Measurements from ENCODE around the gene CYBB. TPM values are rescaled to one million over a fixed set of nuclear protein-coding genes. Genes with fewer than 3 reads are reported as not detected.

Gene CYBB
- total and polyA plus RNA-seq, 10 donors, result 30.5 to 231 (median 163) TPM

- Histone ChIP-seq H3K36me3 (no peaks in the 10 kb centered on the region), H3K4me1 (peaks cover 5 to 35% (median 14%) of the 10 kb centered on the region in 6 donors), H3K27me3 (replicated peaks in 1 of 7) (no peaks in the 10 kb centered on the region), H3K4me3 (no peak overlapping the region), H3K27ac (peak overlapping the region in 7 of 8 donors; percentile 52 to 81 (median 67)), H3K9me3 (no peaks in the 10 kb centered on the region)
- no peak for TF ChIP-seq POLR2AphosphoS5 (IDR thresholded peaks at IDR 0.05)
- no peak for TF ChIP-seq POLR2A (IDR thresholded peaks at IDR 0.05)
- TF ChIP-seq, protein P1, sequence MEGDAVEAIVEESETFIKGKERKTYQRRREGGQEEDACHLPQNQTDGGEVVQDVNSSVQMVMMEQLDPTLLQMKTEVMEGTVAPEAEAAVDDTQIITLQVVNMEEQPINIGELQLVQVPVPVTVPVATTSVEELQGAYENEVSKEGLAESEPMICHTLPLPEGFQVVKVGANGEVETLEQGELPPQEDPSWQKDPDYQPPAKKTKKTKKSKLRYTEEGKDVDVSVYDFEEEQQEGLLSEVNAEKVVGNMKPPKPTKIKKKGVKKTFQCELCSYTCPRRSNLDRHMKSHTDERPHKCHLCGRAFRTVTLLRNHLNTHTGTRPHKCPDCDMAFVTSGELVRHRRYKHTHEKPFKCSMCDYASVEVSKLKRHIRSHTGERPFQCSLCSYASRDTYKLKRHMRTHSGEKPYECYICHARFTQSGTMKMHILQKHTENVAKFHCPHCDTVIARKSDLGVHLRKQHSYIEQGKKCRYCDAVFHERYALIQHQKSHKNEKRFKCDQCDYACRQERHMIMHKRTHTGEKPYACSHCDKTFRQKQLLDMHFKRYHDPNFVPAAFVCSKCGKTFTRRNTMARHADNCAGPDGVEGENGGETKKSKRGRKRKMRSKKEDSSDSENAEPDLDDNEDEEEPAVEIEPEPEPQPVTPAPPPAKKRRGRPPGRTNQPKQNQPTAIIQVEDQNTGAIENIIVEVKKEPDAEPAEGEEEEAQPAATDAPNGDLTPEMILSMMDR (IDR thresholded peaks at IDR 0.05 in 8 of 11, conservative IDR thresholded peaks at IDR 0.05 in 3 of 11), result no peak
- intact Hi-C loops (cut with DNase I; ENCODE audit: low total_unique reads), result no loop called here
- DNase-seq, result peak; percentile 70
Observed at GRCh38 chrX:37776283-37776986, 3.4 kb upstream of the CYBB start.

DNA sequence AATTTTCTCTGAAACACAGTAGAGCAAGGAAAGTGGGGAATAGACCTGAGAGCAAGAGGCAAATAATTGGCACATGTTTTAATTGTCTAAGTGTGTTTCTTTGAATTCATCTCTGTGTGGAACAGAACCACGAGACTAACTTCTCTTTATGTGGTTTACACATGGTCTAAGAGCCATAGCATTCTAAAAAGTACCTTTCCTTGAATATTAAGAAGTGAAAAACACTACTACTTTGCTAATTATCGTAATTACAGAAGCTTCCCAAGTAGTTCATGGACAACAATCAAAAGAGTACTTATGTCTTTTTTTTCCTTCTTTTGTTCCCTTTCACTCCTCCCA is 2.9 kb upstream of the CYBB start:
- H3K27ac ChIP-seq, result peak overlapping the region in 7 of 8 donors; percentile 52 to 81 (median 67)

DNA sequence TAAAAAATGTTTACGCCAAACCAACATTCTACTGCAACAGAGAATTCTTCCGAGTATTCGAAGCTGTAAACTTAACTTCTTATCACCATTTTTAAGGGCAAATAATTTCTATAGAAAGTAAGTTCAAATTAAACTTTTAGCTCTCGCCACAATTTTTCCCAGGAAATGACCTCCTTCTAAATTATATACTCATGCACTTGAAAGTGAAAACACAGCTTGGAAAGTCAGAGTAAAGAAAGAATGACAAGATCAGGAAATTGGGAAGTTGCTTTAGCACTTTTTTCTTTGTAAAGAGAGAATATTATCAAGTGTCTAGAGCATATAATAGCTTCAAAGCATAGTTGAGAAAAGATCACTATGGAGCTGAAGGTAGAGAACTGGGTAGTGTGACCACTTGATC is 1.2 kb downstream of the CYBB start:
- Histone ChIP-seq H3K36me3 (peaks cover 0 to 8% (median 0%) of the 10 kb centered on the region in 6 donors), H3K9me3 (no peaks in the 10 kb centered on the region), H3K27me3 (replicated peaks in 1 of 7) (no peaks in the 10 kb centered on the region), H3K4me3 (peak overlapping the region in 7 of 8 donors; percentile 6 to 65 (median 33)), H3K4me1 (peaks cover 4 to 56% (median 11%) of the 10 kb centered on the region in 6 donors), H3K27ac (peak overlapping the region in 7 of 8 donors; percentile 55 to 88 (median 70))
- intact Hi-C loops (cut with DNase I; ENCODE audit: low total_unique reads), result no loop called here
- TF ChIP-seq POLR2AphosphoS5 (IDR thresholded peaks at IDR 0.05), result no peak
- TF ChIP-seq POLR2A (IDR thresholded peaks at IDR 0.05), result no peak
- TF ChIP-seq, protein P1 (IDR thresholded peaks at IDR 0.05 in 8 of 11, conservative IDR thresholded peaks at IDR 0.05 in 3 of 11), result no peak
- no peak for DNase-seq
- WGBS, 5 donors, result 67 to 82% (median 74%) methylated on average over 4 of the region's 4 CpGs

More for the DNA sequence above, 2.9 kb upstream of the CYBB start:
- no peaks in the 10 kb centered on the region for H3K36me3 ChIP-seq
- 20 to 28% (median 26%) methylated on average over 2 of the region's 2 CpGs for WGBS, 5 donors
- TF ChIP-seq, protein P1 (IDR thresholded peaks at IDR 0.05 in 8 of 11, conservative IDR thresholded peaks at IDR 0.05 in 3 of 11), result no peak
- TF ChIP-seq POLR2A (IDR thresholded peaks at IDR 0.05) (no peak), POLR2AphosphoS5 (IDR thresholded peaks at IDR 0.05) (no peak)
- DNase-seq, result no peak
- intact Hi-C loops (cut with DNase I; ENCODE audit: low total_unique reads), result no loop called here
- peaks cover 5 to 35% (median 14%) of the 10 kb centered on the region in 6 donors for H3K4me1 ChIP-seq
- H3K4me3 ChIP-seq, result no peak overlapping the region
- H3K27me3 ChIP-seq (replicated peaks in 1 of 7), result no peaks in the 10 kb centered on the region
- no peaks in the 10 kb centered on the region for H3K9me3 ChIP-seq

GRCh38 chrX:37781814-37782213 is 2.0 kb downstream of the CYBB start:
- peaks cover 0 to 8% (median 0%) of the 10 kb centered on the region in 6 donors for H3K36me3 ChIP-seq
- TF ChIP-seq POLR2AphosphoS5 (IDR thresholded peaks at IDR 0.05), result no peak
- no peak for TF ChIP-seq POLR2A (IDR thresholded peaks at IDR 0.05)
- TF ChIP-seq, protein P1 (IDR thresholded peaks at IDR 0.05 in 8 of 11, conservative IDR thresholded peaks at IDR 0.05 in 3 of 11), result no peak
- H3K4me1 ChIP-seq, result peaks cover 0 to 56% (median 6%) of the 10 kb centered on the region in 6 donors
- 54 to 68% (median 61%) methylated on average over 3 of the region's 3 CpGs for WGBS, 5 donors
- intact Hi-C loops (cut with DNase I; ENCODE audit: low total_unique reads), result no loop called here
- no peak for DNase-seq
- H3K27ac ChIP-seq, result peak overlapping the region in 7 of 8 donors; percentile 55 to 88 (median 70)
- no peaks in the 10 kb centered on the region for H3K27me3 ChIP-seq (replicated peaks in 1 of 7)
- H3K4me3 ChIP-seq, result peak overlapping the region in 7 of 8 donors; percentile 17 to 65 (median 33)
- H3K9me3 ChIP-seq, result no peaks in the 10 kb centered on the region
